PFSK-1 (cell line): Measurements from ENCODE around the gene SLC8A3.

Experiments
- POLR2AphosphoS5 ChIP-seq: IDR thresholded peaks from 2 replicates; pipeline ENCODE4 v1.6.1; 2012; ENCODE audit warnings: low read depth, mild to moderate bottlenecking, control low read depth, low read length, moderate library complexity
- REST ChIP-seq, 2 experiments: IDR thresholded peaks; 2 replicates each; pipeline versions ENCODE4 v1.6.1 to v1.8.0; 2011 to 2012; ENCODE audit warnings: low read depth in 2 of 2, low read length in 2 of 2, control low read depth in 1 of 2, inconsistent platforms in 1 of 2, mild to moderate bottlenecking in 1 of 2, moderate library complexity in 1 of 2; ENCODE audit not compliant: insufficient read depth in 1 of 2

- TF ChIP-seq POLR2AphosphoS5 (no peak), REST (IDR thresholded peaks at IDR 0.05; ENCODE audit: insufficient read depth in 1 of 2, low read depth in 2 of 2, low read length in 2 of 2) (no peak)
Observed at GRCh38 chr14:70008284-70009262, 180.2 kb downstream of the SLC8A3 start.
